Skeletal muscle cell (primary cell): Measurements from ENCODE around the gene CUBN.

Experiments
- DNase-seq: peaks from one replicate; pipeline ENCODE4 v3.0.0-alpha.2; 2010; ENCODE audit warnings: low read depth
- H3K4me3 ChIP-seq: 2 replicates; pipeline ENCODE4 v1.5.1; 2011; ENCODE audit warnings: low read depth, mild to moderate bottlenecking, control low read depth, low read length, moderate library complexity

The CUBN gene

GRCh38 chr10:17129741-17130140 is at the start of gene CUBN:
TSS of gene CUBN (minus strand) at chr10:17129811. CDS start at chr10:17129765, 46 bp downstream.
- no peak within 1 kb of the TSS for H3K4me3 ChIP-seq
- no peak for DNase-seq

GRCh38 chr10:17179002-17179401 is 49.4 kb upstream of the CUBN start:
- no peak for DNase-seq

GRCh38 chr10:17178006-17178405 is 48.4 kb upstream of the CUBN start:
- DNase-seq, result no peak
- H3K4me3 ChIP-seq, result no peak overlapping the region

More at GRCh38 chr10:17179002-17179401, 49.4 kb upstream of the CUBN start:
- H3K4me3 ChIP-seq, result no peak overlapping the region

GRCh38 chr10:17177014-17177413 is 47.4 kb upstream of the CUBN start:
- H3K4me3 ChIP-seq, result no peak overlapping the region
- no peak for DNase-seq

- DNase-seq, result no peak
- H3K4me3 ChIP-seq, result no peak overlapping the region
Observed at GRCh38 chr10:17176091-17176490, 46.5 kb upstream of the CUBN start.

GRCh38 chr10:17175551-17175950 is 45.9 kb upstream of the CUBN start:
- no peak for DNase-seq
- H3K4me3 ChIP-seq, result no peak overlapping the region

GRCh38 chr10:17174626-17175025 is 45.0 kb upstream of the CUBN start:
- no peak overlapping the region for H3K4me3 ChIP-seq
- no peak for DNase-seq

- H3K4me3 ChIP-seq, result no peak overlapping the region
- no peak for DNase-seq
Observed at GRCh38 chr10:17171141-17171641, 41.6 kb upstream of the CUBN start.

- no peak for DNase-seq
- H3K4me3 ChIP-seq, result no peak overlapping the region
Observed at GRCh38 chr10:17169803-17170202, 40.2 kb upstream of the CUBN start.

GRCh38 chr10:17166699-17167098 is 37.1 kb upstream of the CUBN start:
- no peak for DNase-seq
- no peak overlapping the region for H3K4me3 ChIP-seq

GRCh38 chr10:17162828-17163227 is 33.2 kb upstream of the CUBN start:
- DNase-seq, result no peak
- H3K4me3 ChIP-seq, result no peak overlapping the region

GRCh38 chr10:17161775-17162174 is 32.2 kb upstream of the CUBN start:
- H3K4me3 ChIP-seq, result no peak overlapping the region
- DNase-seq, result no peak

GRCh38 chr10:17157024-17157423 is 27.4 kb upstream of the CUBN start:
- no peak for DNase-seq
- no peak overlapping the region for H3K4me3 ChIP-seq

GRCh38 chr10:17155826-17156225 is 26.2 kb upstream of the CUBN start:
- DNase-seq, result no peak
- no peak overlapping the region for H3K4me3 ChIP-seq

- DNase-seq, result no peak
- H3K4me3 ChIP-seq, result no peak overlapping the region
Observed at GRCh38 chr10:17154116-17154515, 24.5 kb upstream of the CUBN start.

GRCh38 chr10:17153321-17153720 is 23.7 kb upstream of the CUBN start:
- no peak for DNase-seq
- no peak overlapping the region for H3K4me3 ChIP-seq

- no peak for DNase-seq
- no peak overlapping the region for H3K4me3 ChIP-seq
Observed at GRCh38 chr10:17151716-17152115, 22.1 kb upstream of the CUBN start.

GRCh38 chr10:17147884-17148489 is 18.4 kb upstream of the CUBN start:
- DNase-seq, result peak; percentile 25

GRCh38 chr10:17146892-17147291 is 17.3 kb upstream of the CUBN start:
- DNase-seq, result no peak
- H3K4me3 ChIP-seq, result no peak overlapping the region

More at GRCh38 chr10:17147884-17148489, 18.4 kb upstream of the CUBN start:
- H3K4me3 ChIP-seq, result no peak overlapping the region

GRCh38 chr10:17145239-17145638 is 15.6 kb upstream of the CUBN start:
- no peak overlapping the region for H3K4me3 ChIP-seq
- no peak for DNase-seq

GRCh38 chr10:17144757-17145156 is 15.1 kb upstream of the CUBN start:
- H3K4me3 ChIP-seq, result no peak overlapping the region
- no peak for DNase-seq

GRCh38 chr10:17144032-17144431 is 14.4 kb upstream of the CUBN start:
- no peak for DNase-seq
- no peak overlapping the region for H3K4me3 ChIP-seq
